ENCODE data around the gene CCDC196.
"Not testable (repeated sequence)": the region's sequence is repeated elsewhere in the genome, so short reads cannot be mapped to it uniquely, and the experiment has no call there.

The CCDC196 gene

GRCh38 chr14:66496188-66496807, 10.1 kb downstream of the CCDC196 start:
- DNase-seq: no peak

GRCh38 chr14:66496911-66497310, 10.7 kb downstream of the CCDC196 start:
- DNase-seq: no peak

- DNase-seq: no peak
Observed at GRCh38 chr14:66498311-66498710, 12.1 kb downstream of the CCDC196 start.

- no peak for DNase-seq
Observed at GRCh38 chr14:66501592-66501991, 15.4 kb downstream of the CCDC196 start.

GRCh38 chr14:66502836-66503235, 16.7 kb downstream of the CCDC196 start:
- not testable (repeated sequence) for DNase-seq

GRCh38 chr14:66503532-66503931, 17.4 kb downstream of the CCDC196 start:
- no peak for DNase-seq

GRCh38 chr14:66507181-66507721, 21.1 kb downstream of the CCDC196 start:
- DNase-seq: peak; percentile 87

GRCh38 chr14:66507722-66508546, 21.8 kb downstream of the CCDC196 start, which contains the start of gene GPHN:
Gene GPHN (plus strand): TSS chr14:66508147.
- peak; percentile 98 for DNase-seq

- no peak for DNase-seq
Observed at GRCh38 chr14:66508547-66508845, 22.3 kb downstream of the CCDC196 start.

GRCh38 chr14:66508846-66509621, 22.9 kb downstream of the CCDC196 start:
- DNase-seq: peak; percentile 69

- no peak for DNase-seq
Observed at GRCh38 chr14:66509874-66510273, 23.7 kb downstream of the CCDC196 start.

- peak; percentile 10 for DNase-seq
Observed at GRCh38 chr14:66511849-66512248, 25.7 kb downstream of the CCDC196 start.

GRCh38 chr14:66514213-66514612, 28.0 kb downstream of the CCDC196 start:
- no peak for DNase-seq

- DNase-seq: no peak
Observed at GRCh38 chr14:66530526-66530925, 44.4 kb downstream of the CCDC196 start.

- no peak for DNase-seq
Observed at GRCh38 chr14:66539034-66539433, 52.9 kb downstream of the CCDC196 start.

GRCh38 chr14:66540038-66540437, 53.9 kb downstream of the CCDC196 start:
- no peak for DNase-seq

- no peak for DNase-seq
Observed at GRCh38 chr14:66541627-66542026, 55.5 kb downstream of the CCDC196 start.

GRCh38 chr14:66543996-66544395, 57.8 kb downstream of the CCDC196 start:
- no peak for DNase-seq

GRCh38 chr14:66545191-66545590, 59.0 kb downstream of the CCDC196 start:
- DNase-seq: not testable (repeated sequence)

GRCh38 chr14:66545751-66546150, 59.6 kb downstream of the CCDC196 start:
- not testable (repeated sequence) for DNase-seq
